Coronary artery (tissue), 2 donors: ENCODE measurements around the gene NAPB.

ENCODE experiments used
- DNase-seq: peaks from one replicate; pipeline ENCODE4 v3.0.0-alpha.2; 2017; ENCODE audit warnings: low spot score
- H3K27ac ChIP-seq, 2 donors: fragments of 200-600 bp; sonication (generic); one replicate each; pipeline ENCODE4 v1.5.1; 2016 to 2019
- H3K4me3 ChIP-seq: fragments of 200-600 bp; sonication (generic); 2 replicates; pipeline ENCODE4 v1.5.1; 2016; ENCODE audit warnings: mild to moderate bottlenecking, moderate library complexity
- CTCF ChIP-seq: fragments of 200-600 bp; sonication (generic); IDR thresholded peaks from one replicate; pipeline ENCODE4 v1.5.1; 2019; ENCODE audit warnings: antibody characterized with exemption

Gene NAPB

GRCh38 chr20:23369072-23369823 is 52.0 kb downstream of the NAPB start:
- Histone ChIP-seq H3K4me3 (no peak overlapping the region), H3K27ac (no peak overlapping the region)
- DNase-seq: no peak
- TF ChIP-seq CTCF: no peak

- no peak overlapping the region for H3K27ac ChIP-seq
- H3K4me3 ChIP-seq: no peak overlapping the region
- no peak for TF ChIP-seq CTCF
- DNase-seq: no peak
These were observed 52.8 kb downstream of the NAPB start for GRCh38 chr20:23368316-23369071.

- TF ChIP-seq CTCF: no peak
- no peak overlapping the region for H3K27ac ChIP-seq
- no peak for DNase-seq
These were observed 53.5 kb downstream of the NAPB start for GRCh38 chr20:23367770-23368169.

GRCh38 chr20:23366384-23366783 is 54.9 kb downstream of the NAPB start:
- no peak for DNase-seq
- Histone ChIP-seq H3K27ac (peak overlapping the region in 1 of 2 donors; percentile 14), H3K4me3 (no peak overlapping the region)
- no peak for TF ChIP-seq CTCF

More at GRCh38 chr20:23367770-23368169, 53.5 kb downstream of the NAPB start:
- H3K4me3 ChIP-seq: no peak overlapping the region

- Histone ChIP-seq H3K4me3 (peak overlapping the region; percentile 1), H3K27ac (no peak overlapping the region)
- DNase-seq: no peak
These were observed 55.7 kb downstream of the NAPB start for GRCh38 chr20:23365390-23366165.

GRCh38 chr20:23363257-23363649 is 58.0 kb downstream of the NAPB start:
- H3K4me3 ChIP-seq: peak overlapping the region; percentile 88
- DNase-seq: no peak
- peak overlapping the region; percentile 97 to 100 for H3K27ac ChIP-seq
- no peak for TF ChIP-seq CTCF

More at GRCh38 chr20:23365390-23366165, 55.7 kb downstream of the NAPB start:
- TF ChIP-seq CTCF: no peak
